HCT116 (cell line): Measurements from ENCODE around the gene SNTG2. TPM values are rescaled to one million over a fixed set of nuclear protein-coding genes. Genes with fewer than 3 reads are reported as not detected.

ENCODE experiments used
- ATAC-seq: fragments of 200-7000 bp; cut with Tn5 transposase; 2 replicates; pipeline ENCODE4 v1.9.1; 2020; ENCODE audit warnings: mild to moderate bottlenecking, moderate library complexity
- BruUV-seq: library from RNA; stranded (reverse); fragments of 400-500 nt; replicated peaks from 2 replicates; lab custom pipeline; 2021; lab: Mats Ljungman, UMichigan
- CTCF ChIA-PET: fragments of 300-600 bp; sonication (Branson Sonifier 250); formaldehyde crosslinking; loops from one replicate; lab custom pipeline; 2021; ENCODE audit warnings: antibody characterized with exemption; lab: Charles Lee
- POLR2A ChIA-PET: fragments of 300-600, 350-600 bp; sonication (Branson Sonifier 250); formaldehyde crosslinking; loops from one replicate; lab custom pipeline; 2021; ENCODE audit warnings: antibody characterized with exemption; lab: Charles Lee
- RAD21 ChIA-PET, 2 experiments: fragments of 300-600 bp; sonication (Branson Sonifier 250); formaldehyde crosslinking; loops; one replicate each; lab custom pipeline; 2023; ENCODE audit warnings: low total read pairs in 2 of 2; ENCODE audit not compliant: uncharacterized antibody in 2 of 2, unreplicated experiment in 2 of 2, low non-redundant PET in 1 of 2; lab: Charles Lee
- DNase-seq: peaks from one replicate; pipeline ENCODE4 v3.0.0-alpha.2; 2010; ENCODE audit warnings: low read depth, low spot score
- H2AFZ ChIP-seq: fragments of 200-600 bp; shearing (Covaris generic), sonication (generic); 2 replicates; pipeline ENCODE4 v1.6.1; 2017; ENCODE audit warnings: low read depth, mixed run types, mixed read lengths, antibody characterized with exemption, low read length; ENCODE audit not compliant: poor library complexity, severe bottlenecking
- H3K27ac ChIP-seq: 2 replicates; pipeline ENCODE4 v1.5.1; 2012; ENCODE audit warnings: low read depth, low read length
- H3K27me3 ChIP-seq: fragments of 200-600 bp; sonication (generic); 2 replicates; pipeline ENCODE4 v1.6.1; 2016; ENCODE audit warnings: mixed run types, low read length, mixed read lengths; ENCODE audit not compliant: insufficient read depth
- H3K36me3 ChIP-seq, 2 experiments: fragments of 200-500 bp in 1 of 2; fragments of 200-600 bp in 1 of 2; sonication (Bioruptor generic) in 1 of 2; sonication (generic) in 1 of 2; 2 replicates each; pipeline versions ENCODE4 v1.5.1 to v1.6.1; 2014 to 2016; ENCODE audit warnings: low read length in 2 of 2, inconsistent platforms in 1 of 2, mixed read lengths in 1 of 2, mixed run types in 1 of 2; ENCODE audit not compliant: insufficient read depth in 2 of 2, control insufficient read depth in 1 of 2
- H3K4me1 ChIP-seq, 2 experiments: fragments of 200-600 bp in 1 of 2; sonication (generic) in 1 of 2; 2 replicates each; pipeline versions ENCODE4 v1.5.1 to v1.6.1; 2012 to 2017; ENCODE audit warnings: low read length in 2 of 2, inconsistent platforms in 1 of 2, mild to moderate bottlenecking in 1 of 2, mixed read lengths in 1 of 2, mixed run types in 1 of 2, moderate library complexity in 1 of 2; ENCODE audit not compliant: insufficient read depth in 2 of 2, control insufficient read depth in 1 of 2
- H3K4me2 ChIP-seq: fragments of 200-600 bp; sonication (generic); 2 replicates; pipeline ENCODE4 v1.6.1; 2017; ENCODE audit warnings: mixed run types, low read length, mixed read lengths
- H3K4me3 ChIP-seq, 2 experiments: fragments of 200-600 bp in 1 of 2; sonication (generic) in 1 of 2; replicated peaks in 1 of 2; 2 replicates each; pipeline ENCODE4 v1.5.1; 2011 to 2016; ENCODE audit warnings: low read length in 2 of 2, control low read depth in 1 of 2, low read depth in 1 of 2, mild to moderate bottlenecking in 1 of 2, mixed read lengths in 1 of 2, mixed run types in 1 of 2
- H3K79me2 ChIP-seq: fragments of 200-600 bp; sonication (generic); 2 replicates; pipeline ENCODE4 v1.6.1; 2017; ENCODE audit warnings: mild to moderate bottlenecking, mixed run types, low read length, moderate library complexity, mixed read lengths; ENCODE audit not compliant: insufficient read depth
- H3K9ac ChIP-seq: fragments of 200-600 bp; sonication (generic); 2 replicates; pipeline ENCODE4 v1.6.1; 2016; ENCODE audit warnings: low read length, mixed read lengths
- H3K9me2 ChIP-seq: fragments of 200-600 bp; sonication (generic), shearing (Covaris generic); 2 replicates; pipeline ENCODE4 v1.6.1; 2017; ENCODE audit warnings: mixed run types, mild to moderate bottlenecking, moderate library complexity; ENCODE audit not compliant: insufficient read depth
- H3K9me3 ChIP-seq, 2 experiments: fragments of 200-500 bp in 1 of 2; fragments of 200-600 bp in 1 of 2; sonication (Bioruptor generic) in 1 of 2; sonication (generic) in 1 of 2; 2 replicates each; pipeline ENCODE4 v1.6.1; 2014 to 2017; ENCODE audit warnings: low read length in 2 of 2, mixed read lengths in 2 of 2, inconsistent platforms in 1 of 2, low read depth in 1 of 2, mild to moderate bottlenecking in 1 of 2, mixed run types in 1 of 2, moderate library complexity in 1 of 2; ENCODE audit not compliant: control insufficient read depth in 1 of 2, insufficient read depth in 1 of 2
- H4K20me1 ChIP-seq: fragments of 200-600 bp; sonication (generic), shearing (Covaris generic); 2 replicates; pipeline ENCODE4 v1.6.1; 2017; ENCODE audit warnings: mixed run types, mild to moderate bottlenecking, moderate library complexity; ENCODE audit not compliant: insufficient read depth
- CBX3 ChIP-seq: IDR thresholded peaks from 2 replicates; pipeline ENCODE4 v1.6.1; 2012; ENCODE audit warnings: low read depth
- CEBPB ChIP-seq: IDR thresholded peaks from 2 replicates; pipeline ENCODE4 v1.6.1; 2012; ENCODE audit warnings: low read depth
- EGR1 ChIP-seq: IDR thresholded peaks from 2 replicates; pipeline ENCODE4 v1.6.1; 2012; ENCODE audit warnings: low read depth
- EZH2 ChIP-seq: fragments of 200-600 bp; sonication (generic); IDR thresholded peaks from 2 replicates; pipeline ENCODE4 v1.6.1; 2017; ENCODE audit warnings: antibody characterized with exemption, mixed run types
- EZH2phosphoT487 ChIP-seq: fragments of 200-600 bp; IDR thresholded peaks from 2 replicates; pipeline ENCODE4 v1.6.1; 2018; ENCODE audit warnings: antibody characterized with exemption, borderline replicate concordance
- JUND ChIP-seq: IDR thresholded peaks from 2 replicates; pipeline ENCODE4 v1.6.1; 2012
- POLR2A ChIP-seq: IDR thresholded peaks from 2 replicates; pipeline ENCODE4 v1.7.0; 2011; ENCODE audit warnings: borderline replicate concordance; ENCODE audit not compliant: insufficient read depth, insufficient read length; ENCODE audit errors: extremely low read depth
- POLR2AphosphoS5 ChIP-seq: IDR thresholded peaks from 2 replicates; pipeline ENCODE4 v1.6.1; 2011; ENCODE audit warnings: mild to moderate bottlenecking, low read depth, low read length, moderate library complexity
- SIN3A ChIP-seq: IDR thresholded peaks from 2 replicates; pipeline ENCODE4 v1.6.1; 2012; ENCODE audit warnings: low read depth
- SP1 ChIP-seq: IDR thresholded peaks from 2 replicates; pipeline ENCODE4 v1.6.1; 2012; ENCODE audit warnings: low read depth
- SRF ChIP-seq: IDR thresholded peaks from 2 replicates; pipeline ENCODE4 v1.6.1; 2012; ENCODE audit warnings: low read depth
- TCF7L2 ChIP-seq: IDR thresholded peaks from 2 replicates; pipeline ENCODE4 v1.7.0; 2011; ENCODE audit warnings: borderline replicate concordance, inconsistent platforms; ENCODE audit not compliant: insufficient read depth, insufficient read length; ENCODE audit errors: extremely low read depth
- YY1 ChIP-seq: IDR thresholded peaks from 2 replicates; pipeline ENCODE4 v1.6.1; 2011; ENCODE audit warnings: low read length, low read depth, moderate library complexity, mild to moderate bottlenecking; ENCODE audit not compliant: insufficient replicate concordance; ENCODE audit errors: extremely low read depth
- ZFX ChIP-seq: fragments of 450-650 bp; IDR thresholded peaks from 2 replicates; pipeline ENCODE4 v1.6.1; 2017
- intact Hi-C: fragments of 100-400 bp; cut with micrococcal nuclease; formaldehyde crosslinking; loops from 2 replicates; pipeline ENCODE4 v1.10.0; 2022
- total RNA-seq: library from RNA; stranded (reverse); gene quantifications from one replicate; pipeline ENCODE4 v1.2.1, GENCODE V29; 2021; ENCODE audit not compliant: unreplicated experiment
- TF ChIP-seq, protein P1 (sequence below): IDR thresholded peaks from 2 replicates; pipeline ENCODE4 v1.6.1; 2011; ENCODE audit warnings: mild to moderate bottlenecking, low read length, moderate library complexity; ENCODE audit not compliant: insufficient replicate concordance; ENCODE audit errors: extremely low read depth
- TF ChIP-seq, protein P2 (sequence below): IDR thresholded peaks from 2 replicates; pipeline ENCODE4 v1.6.1; 2012
- TF ChIP-seq, protein P3 (sequence below), 3 experiments: fragments of 200-600 bp in 1 of 3; sonication (generic) in 1 of 3; IDR thresholded peaks in 2 of 3; conservative IDR thresholded peaks in 1 of 3; 2 replicates each; pipeline ENCODE4 v1.5.1; 2012 to 2017; ENCODE audit warnings: low read depth in 2 of 3, low read length in 2 of 3, antibody characterized with exemption in 1 of 3, borderline replicate concordance in 1 of 3, control low read depth in 1 of 3, mild to moderate bottlenecking in 1 of 3, mixed read lengths in 1 of 3, mixed run types in 1 of 3, moderate library complexity in 1 of 3; ENCODE audit not compliant: insufficient read depth in 1 of 3
- TF ChIP-seq, protein P4 (sequence below): IDR thresholded peaks from 2 replicates; pipeline ENCODE4 v1.6.1; 2012
- TF ChIP-seq, protein P5 (sequence below): IDR thresholded peaks from 2 replicates; pipeline ENCODE4 v1.6.1; 2012; ENCODE audit warnings: low read depth

Gene SNTG2
- total RNA-seq, 1 experiment from 2014 or later = not detected

DNA sequence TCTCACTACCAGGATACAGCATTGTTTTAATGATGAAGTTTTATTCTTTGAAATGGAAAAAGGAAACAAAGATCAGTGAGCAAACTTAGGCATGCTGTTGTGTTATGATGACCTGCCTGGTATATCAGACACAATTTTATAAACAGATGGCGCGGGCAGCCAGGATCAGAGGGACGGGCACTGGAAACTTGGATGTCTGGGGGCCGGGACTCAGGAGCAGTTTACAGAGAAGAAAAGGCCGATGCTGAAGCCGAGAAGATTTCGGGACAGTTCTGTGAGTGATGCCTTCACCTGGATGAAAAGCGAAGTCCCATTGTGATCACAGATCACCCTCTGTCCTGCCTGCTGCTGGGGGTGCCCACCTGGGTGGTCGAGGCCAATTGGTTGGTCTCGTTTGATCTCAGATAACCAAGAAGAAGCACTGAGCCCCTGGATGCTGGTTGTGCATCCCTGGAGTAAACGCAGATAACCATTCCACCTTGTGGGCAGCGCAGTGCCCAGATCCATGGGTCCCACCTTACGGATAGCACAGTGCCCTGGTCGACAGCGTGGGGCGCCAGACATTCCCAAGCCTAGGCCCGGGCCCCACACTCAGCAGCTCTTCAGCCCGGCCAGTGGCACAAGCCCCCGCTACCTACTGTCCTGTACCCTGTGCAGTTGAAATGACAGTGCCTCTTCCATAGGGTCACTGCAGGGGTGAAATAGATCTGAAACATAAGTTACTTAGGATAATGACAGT, 279.7 kb downstream of the SNTG2 start:
- no peak for ATAC-seq
- H3K4me2 ChIP-seq = no peak overlapping the region
- no peaks in the 10 kb centered on the region for H3K9me2 ChIP-seq
- TF ChIP-seq, protein P1, sequence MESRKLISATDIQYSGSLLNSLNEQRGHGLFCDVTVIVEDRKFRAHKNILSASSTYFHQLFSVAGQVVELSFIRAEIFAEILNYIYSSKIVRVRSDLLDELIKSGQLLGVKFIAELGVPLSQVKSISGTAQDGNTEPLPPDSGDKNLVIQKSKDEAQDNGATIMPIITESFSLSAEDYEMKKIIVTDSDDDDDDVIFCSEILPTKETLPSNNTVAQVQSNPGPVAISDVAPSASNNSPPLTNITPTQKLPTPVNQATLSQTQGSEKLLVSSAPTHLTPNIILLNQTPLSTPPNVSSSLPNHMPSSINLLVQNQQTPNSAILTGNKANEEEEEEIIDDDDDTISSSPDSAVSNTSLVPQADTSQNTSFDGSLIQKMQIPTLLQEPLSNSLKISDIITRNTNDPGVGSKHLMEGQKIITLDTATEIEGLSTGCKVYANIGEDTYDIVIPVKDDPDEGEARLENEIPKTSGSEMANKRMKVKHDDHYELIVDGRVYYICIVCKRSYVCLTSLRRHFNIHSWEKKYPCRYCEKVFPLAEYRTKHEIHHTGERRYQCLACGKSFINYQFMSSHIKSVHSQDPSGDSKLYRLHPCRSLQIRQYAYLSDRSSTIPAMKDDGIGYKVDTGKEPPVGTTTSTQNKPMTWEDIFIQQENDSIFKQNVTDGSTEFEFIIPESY = no peak
- TF ChIP-seq EGR1 (no peak), JUND (no peak), EZH2phosphoT487 (no peak), CEBPB (no peak), TCF7L2 (no peak), SRF (no peak), SIN3A (no peak), POLR2AphosphoS5 (no peak), SP1 (no peak), POLR2A (no peak), YY1 (no peak), EZH2 (no peak), ZFX (no peak), CBX3 (no peak)
- TF ChIP-seq, protein P2, sequence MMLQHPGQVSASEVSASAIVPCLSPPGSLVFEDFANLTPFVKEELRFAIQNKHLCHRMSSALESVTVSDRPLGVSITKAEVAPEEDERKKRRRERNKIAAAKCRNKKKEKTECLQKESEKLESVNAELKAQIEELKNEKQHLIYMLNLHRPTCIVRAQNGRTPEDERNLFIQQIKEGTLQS = no peak
- TF ChIP-seq, protein P3, sequence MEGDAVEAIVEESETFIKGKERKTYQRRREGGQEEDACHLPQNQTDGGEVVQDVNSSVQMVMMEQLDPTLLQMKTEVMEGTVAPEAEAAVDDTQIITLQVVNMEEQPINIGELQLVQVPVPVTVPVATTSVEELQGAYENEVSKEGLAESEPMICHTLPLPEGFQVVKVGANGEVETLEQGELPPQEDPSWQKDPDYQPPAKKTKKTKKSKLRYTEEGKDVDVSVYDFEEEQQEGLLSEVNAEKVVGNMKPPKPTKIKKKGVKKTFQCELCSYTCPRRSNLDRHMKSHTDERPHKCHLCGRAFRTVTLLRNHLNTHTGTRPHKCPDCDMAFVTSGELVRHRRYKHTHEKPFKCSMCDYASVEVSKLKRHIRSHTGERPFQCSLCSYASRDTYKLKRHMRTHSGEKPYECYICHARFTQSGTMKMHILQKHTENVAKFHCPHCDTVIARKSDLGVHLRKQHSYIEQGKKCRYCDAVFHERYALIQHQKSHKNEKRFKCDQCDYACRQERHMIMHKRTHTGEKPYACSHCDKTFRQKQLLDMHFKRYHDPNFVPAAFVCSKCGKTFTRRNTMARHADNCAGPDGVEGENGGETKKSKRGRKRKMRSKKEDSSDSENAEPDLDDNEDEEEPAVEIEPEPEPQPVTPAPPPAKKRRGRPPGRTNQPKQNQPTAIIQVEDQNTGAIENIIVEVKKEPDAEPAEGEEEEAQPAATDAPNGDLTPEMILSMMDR (IDR thresholded peaks at IDR 0.05 in 2 of 3, conservative IDR thresholded peaks at IDR 0.05 in 1 of 3; ENCODE audit: borderline replicate concordance in 1 of 3, insufficient read depth in 1 of 3, low read depth in 2 of 3, low read length in 2 of 3) = no peak
- TF ChIP-seq, protein P4, sequence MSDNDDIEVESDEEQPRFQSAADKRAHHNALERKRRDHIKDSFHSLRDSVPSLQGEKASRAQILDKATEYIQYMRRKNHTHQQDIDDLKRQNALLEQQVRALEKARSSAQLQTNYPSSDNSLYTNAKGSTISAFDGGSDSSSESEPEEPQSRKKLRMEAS = no peak
- TF ChIP-seq, protein P5, sequence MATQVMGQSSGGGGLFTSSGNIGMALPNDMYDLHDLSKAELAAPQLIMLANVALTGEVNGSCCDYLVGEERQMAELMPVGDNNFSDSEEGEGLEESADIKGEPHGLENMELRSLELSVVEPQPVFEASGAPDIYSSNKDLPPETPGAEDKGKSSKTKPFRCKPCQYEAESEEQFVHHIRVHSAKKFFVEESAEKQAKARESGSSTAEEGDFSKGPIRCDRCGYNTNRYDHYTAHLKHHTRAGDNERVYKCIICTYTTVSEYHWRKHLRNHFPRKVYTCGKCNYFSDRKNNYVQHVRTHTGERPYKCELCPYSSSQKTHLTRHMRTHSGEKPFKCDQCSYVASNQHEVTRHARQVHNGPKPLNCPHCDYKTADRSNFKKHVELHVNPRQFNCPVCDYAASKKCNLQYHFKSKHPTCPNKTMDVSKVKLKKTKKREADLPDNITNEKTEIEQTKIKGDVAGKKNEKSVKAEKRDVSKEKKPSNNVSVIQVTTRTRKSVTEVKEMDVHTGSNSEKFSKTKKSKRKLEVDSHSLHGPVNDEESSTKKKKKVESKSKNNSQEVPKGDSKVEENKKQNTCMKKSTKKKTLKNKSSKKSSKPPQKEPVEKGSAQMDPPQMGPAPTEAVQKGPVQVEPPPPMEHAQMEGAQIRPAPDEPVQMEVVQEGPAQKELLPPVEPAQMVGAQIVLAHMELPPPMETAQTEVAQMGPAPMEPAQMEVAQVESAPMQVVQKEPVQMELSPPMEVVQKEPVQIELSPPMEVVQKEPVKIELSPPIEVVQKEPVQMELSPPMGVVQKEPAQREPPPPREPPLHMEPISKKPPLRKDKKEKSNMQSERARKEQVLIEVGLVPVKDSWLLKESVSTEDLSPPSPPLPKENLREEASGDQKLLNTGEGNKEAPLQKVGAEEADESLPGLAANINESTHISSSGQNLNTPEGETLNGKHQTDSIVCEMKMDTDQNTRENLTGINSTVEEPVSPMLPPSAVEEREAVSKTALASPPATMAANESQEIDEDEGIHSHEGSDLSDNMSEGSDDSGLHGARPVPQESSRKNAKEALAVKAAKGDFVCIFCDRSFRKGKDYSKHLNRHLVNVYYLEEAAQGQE = no peak
- TF ChIP-seq, all 23 proteins: peak for 0
- no peaks in the 10 kb centered on the region for H4K20me1 ChIP-seq
- intact Hi-C loops = no loop called here
- no peak overlapping the region for H3K9ac ChIP-seq
- H3K4me3 ChIP-seq = no peak overlapping the region
- H3K27me3 ChIP-seq = no peaks in the 10 kb centered on the region
- CTCF ChIA-PET = no interaction called here
- RAD21 ChIA-PET = no interaction called here
- DNase-seq = no peak
- H3K79me2 ChIP-seq = no peaks in the 10 kb centered on the region
- BruUV-seq = no TSS peak
- H3K9me3 ChIP-seq = no peaks in the 10 kb centered on the region
- H2AFZ ChIP-seq = no peak overlapping the region
- POLR2A ChIA-PET = no interaction called here
- H3K27ac ChIP-seq = no peak overlapping the region
- no peaks in the 10 kb centered on the region for H3K36me3 ChIP-seq
- no peaks in the 10 kb centered on the region for H3K4me1 ChIP-seq
